Keratinocyte (primary cell): ENCODE results near the gene INSRR. TPM values are rescaled to one million over a fixed set of nuclear protein-coding genes. Genes with fewer than 3 reads are reported as not detected.
A peak's percentile ranks its signal among the peaks of the same experiment; 100 is the strongest.

Experiments used
- DNase-seq: peaks from one replicate; pipeline ENCODE4 v3.0.0-alpha.2; 2011; ENCODE audit warnings: low read depth, missing footprints, low spot score
- FAIRE-seq: peaks from 2 replicates; lab custom pipeline; 2011; peaks lifted over from hg19 to GRCh38; lab: Jason Lieb, UNC
- H2AFZ ChIP-seq: 2 replicates; pipeline ENCODE4 v1.6.0; 2012; ENCODE audit warnings: low read length, control low read depth, inconsistent platforms; ENCODE audit not compliant: control insufficient read depth
- H3K27ac ChIP-seq: 2 replicates; pipeline ENCODE4 v1.5.1; 2011; ENCODE audit warnings: low read length; ENCODE audit not compliant: control insufficient read depth, insufficient read depth
- H3K27me3 ChIP-seq: 3 replicates; pipeline ENCODE4 v1.6.0; 2011; ENCODE audit warnings: low read length; ENCODE audit not compliant: control insufficient read depth, insufficient read depth; ENCODE audit errors: extremely low read depth
- H3K36me3 ChIP-seq, 2 experiments: 2 replicates in 1 of 2; 3 replicates in 1 of 2; pipeline ENCODE4 v1.5.1; 2011; ENCODE audit warnings: low read length in 2 of 2, mild to moderate bottlenecking in 1 of 2; ENCODE audit not compliant: control insufficient read depth in 2 of 2, insufficient read depth in 2 of 2; ENCODE audit errors: extremely low read depth in 1 of 2
- H3K4me1 ChIP-seq: 3 replicates; pipeline ENCODE4 v1.5.1; 2011; ENCODE audit warnings: low read length; ENCODE audit not compliant: control insufficient read depth, insufficient read depth; ENCODE audit errors: extremely low read depth
- H3K4me2 ChIP-seq: 3 replicates; pipeline ENCODE4 v1.6.0; 2011; ENCODE audit warnings: low read depth, low read length; ENCODE audit not compliant: control insufficient read depth, insufficient read depth; ENCODE audit errors: extremely low read depth
- H3K4me3 ChIP-seq, 3 experiments: fragments of 200-600 bp in 1 of 3; sonication (generic) in 1 of 3; 2 replicates in 2 of 3; 3 replicates in 1 of 3; pipeline ENCODE4 v1.5.1; 2011 to 2016; ENCODE audit warnings: low read length in 3 of 3, mild to moderate bottlenecking in 3 of 3, control low read depth in 2 of 3, inconsistent platforms in 1 of 3, low read depth in 1 of 3, mixed read lengths in 1 of 3, mixed run types in 1 of 3, moderate library complexity in 1 of 3; ENCODE audit not compliant: control insufficient read depth in 2 of 3, insufficient read depth in 2 of 3; ENCODE audit errors: extremely low read depth in 1 of 3
- H3K79me2 ChIP-seq: 2 replicates; pipeline ENCODE4 v1.6.0; 2012; ENCODE audit warnings: low read length; ENCODE audit not compliant: control insufficient read depth, insufficient read depth
- H3K9ac ChIP-seq: 3 replicates; pipeline ENCODE4 v1.6.0; 2011; ENCODE audit warnings: low read length; ENCODE audit not compliant: control insufficient read depth, insufficient read depth; ENCODE audit errors: extremely low read depth
- H3K9me1 ChIP-seq: 3 replicates; pipeline ENCODE4 v1.6.0; 2011; ENCODE audit warnings: low read length; ENCODE audit not compliant: control insufficient read depth, insufficient read depth; ENCODE audit errors: extremely low read depth
- H3K9me3 ChIP-seq: 2 replicates; pipeline ENCODE4 v1.5.1; 2012; ENCODE audit warnings: low read depth, low read length; ENCODE audit not compliant: control insufficient read depth
- H4K20me1 ChIP-seq: 3 replicates; pipeline ENCODE4 v1.6.0; 2011; ENCODE audit warnings: low read length; ENCODE audit not compliant: control insufficient read depth, insufficient read depth; ENCODE audit errors: extremely low read depth
- CTCF ChIP-seq, 3 experiments: IDR thresholded peaks in 1 of 3; conservative IDR thresholded peaks in 1 of 3; optimal IDR thresholded peaks in 1 of 3; 2 replicates in 2 of 3; 3 replicates in 1 of 3; pipeline versions ENCODE3 to v1.5.1; 2011; ENCODE audit warnings: low read length in 3 of 3, mild to moderate bottlenecking in 3 of 3, moderate library complexity in 2 of 3, control low read depth in 1 of 3, inconsistent platforms in 1 of 3; ENCODE audit not compliant: insufficient read depth in 2 of 3; ENCODE audit errors: extremely low read depth in 1 of 3
- EZH2 ChIP-seq: IDR thresholded peaks from one replicate; pipeline ENCODE4 v1.6.1; 2012; ENCODE audit warnings: inconsistent platforms, mild to moderate bottlenecking, low read length, moderate library complexity
- dilution Hi-C: fragments of 300-500 bp; cut with MboI; formaldehyde crosslinking; loops from one replicate; pipeline ENCODE4 v1.7.0; 2020; ENCODE audit warnings: low sequenced_read_pairs; ENCODE audit not compliant: extremely low pct_ligation_motif_present
- polyA minus RNA-seq, 3 experiments: library from RNA; depleted of rRNA, polyadenylated mRNA; stranded (reverse); fragments of >200 nt; gene quantifications; 1 replicate in 1 of 3; 2 replicates in 1 of 3; 3 replicates in 1 of 3; pipeline ENCODE4 v1.2.3, GENCODE V29; 2011
- polyA plus RNA-seq, 5 experiments: library from polyadenylated mRNA; depleted of rRNA in 3 of 5; stranded (reverse) in 3 of 5; stranded (forward) in 1 of 5; unstranded in 1 of 5; fragments of >200 nt; gene quantifications; 1 replicate in 1 of 5; 2 replicates in 3 of 5; 3 replicates in 1 of 5; pipeline versions ENCODE4 v1.2.1 to v1.2.3, GENCODE V29; 2011 to 2012; ENCODE audit warnings: missing spikeins in 2 of 5, low read depth in 1 of 5, low replicate concordance in 1 of 5

Gene INSRR
- polyA plus RNA-seq: not detected in 3 replicates
- not detected for polyA plus RNA-seq (2011; ENCODE audit: low read depth)
- not detected in 2 replicates for polyA plus RNA-seq (2011; cell fraction: cytosol; rRNA removed)
- not detected in 2 replicates for polyA plus RNA-seq (2011; cell fraction: nucleus; rRNA removed)
- not detected in 2 replicates for polyA plus RNA-seq (2012; ENCODE audit: low replicate concordance)
- not detected in 3 replicates for polyA minus RNA-seq
- not detected for polyA minus RNA-seq (2011; cell fraction: cytosol; rRNA and poly(A)+ RNA removed)
- not detected in 2 replicates for polyA minus RNA-seq (2011; cell fraction: nucleus; rRNA and poly(A)+ RNA removed)

DNA sequence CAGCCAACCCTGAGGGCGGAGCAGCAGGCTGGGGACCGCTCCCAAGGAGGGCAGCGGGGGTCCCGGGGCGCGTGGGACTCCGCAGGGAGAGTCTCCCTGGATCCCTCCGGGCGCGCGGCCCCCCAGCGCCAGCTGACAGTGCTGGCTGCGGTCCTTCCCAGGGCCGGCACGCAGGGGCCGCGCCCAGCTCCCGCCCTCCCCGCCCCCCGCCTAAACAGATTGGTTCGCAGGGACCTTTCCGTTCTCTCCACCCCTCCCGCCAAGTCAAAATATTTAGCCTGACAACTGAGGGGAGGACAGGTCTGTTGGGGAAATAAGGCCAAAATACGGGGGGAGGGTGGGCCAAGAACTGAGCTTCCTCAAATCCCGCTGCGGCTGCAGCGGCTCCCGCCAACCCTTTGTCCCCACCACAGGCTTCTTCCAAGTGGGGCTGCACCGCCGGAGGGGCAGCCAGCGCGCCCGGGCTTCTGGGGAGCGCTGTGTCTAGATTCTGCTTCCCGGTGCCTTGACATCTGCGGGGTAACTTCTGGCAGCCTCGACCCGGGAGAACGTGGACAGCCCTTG, at the start of gene INSRR:
Gene INSRR, minus strand, starts transcription at position 159 of the 564 bp plus-strand sequence. CDS start 496 bp downstream, outside the sequence.
- H3K9me3 ChIP-seq: no peaks in the 10 kb centered on the region
- no peaks in the 10 kb centered on the region for H3K9me1 ChIP-seq
- peaks cover 4% of the 10 kb centered on the region for H4K20me1 ChIP-seq
- dilution Hi-C loops: no loop called here
- no peaks in the 10 kb centered on the region for H3K79me2 ChIP-seq
- peaks cover 77% of the 10 kb centered on the region for H3K27me3 ChIP-seq
- H3K4me3 ChIP-seq: peak within 1 kb of the TSS; percentile 4 to 43 (median 38)
- H3K4me1 ChIP-seq: peaks cover 12% of the 10 kb centered on the region
- H2AFZ ChIP-seq: peak within 1 kb of the TSS; percentile 8
- no peak for FAIRE-seq
- DNase-seq: no peak
- peak within 1 kb of the TSS; percentile 6 for H3K9ac ChIP-seq
- no peak within 1 kb of the TSS for H3K27ac ChIP-seq
- no peaks in the 10 kb centered on the region for H3K36me3 ChIP-seq
- TF ChIP-seq CTCF (optimal IDR thresholded peaks at IDR 0.05 in 1 of 3, IDR thresholded peaks at IDR 0.05 in 1 of 3, conservative IDR thresholded peaks at IDR 0.05 in 1 of 3; ENCODE audit: extremely low read depth in 1 of 3, insufficient read depth in 2 of 3, low read length in 3 of 3) (no peak), EZH2 (no peak)
- H3K4me2 ChIP-seq: peak within 1 kb of the TSS; percentile 65

DNA sequence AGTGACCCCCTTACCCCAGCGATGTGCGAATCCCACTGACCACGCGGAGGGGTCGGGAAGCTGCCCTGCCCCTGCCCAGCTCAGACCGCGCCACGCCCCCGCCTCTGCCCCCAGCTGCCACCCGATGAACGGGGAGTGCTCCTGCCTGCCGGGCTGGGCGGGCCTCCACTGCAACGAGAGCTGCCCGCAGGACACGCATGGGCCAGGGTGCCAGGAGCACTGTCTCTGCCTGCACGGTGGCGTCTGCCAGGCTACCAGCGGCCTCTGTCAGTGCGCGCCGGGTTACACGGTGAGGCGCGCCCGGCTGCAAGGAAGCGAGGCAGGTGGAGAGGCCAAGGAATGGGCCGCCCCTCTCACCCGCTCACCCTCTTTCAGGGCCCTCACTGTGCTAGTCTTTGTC, 49.6 kb upstream of the INSRR start:
- Histone ChIP-seq H2AFZ (no peak overlapping the region), H3K27me3 (no peaks in the 10 kb centered on the region), H3K4me3 (peak overlapping the region; percentile 0 to 61 (median 60)), H3K4me1 (peaks cover 17% of the 10 kb centered on the region), H3K79me2 (no peaks in the 10 kb centered on the region), H3K4me2 (peak overlapping the region; percentile 75), H3K36me3 (peaks cover 0 to 9% of the 10 kb centered on the region in 2 experiments), H3K27ac (no peak overlapping the region), H3K9me3 (no peaks in the 10 kb centered on the region), H3K9ac (no peak overlapping the region), H4K20me1 (no peaks in the 10 kb centered on the region), H3K9me1 (no peaks in the 10 kb centered on the region)
- dilution Hi-C loops: no loop called here
- no peak for FAIRE-seq
- TF ChIP-seq EZH2 (no peak), CTCF (optimal IDR thresholded peaks at IDR 0.05 in 1 of 3, IDR thresholded peaks at IDR 0.05 in 1 of 3, conservative IDR thresholded peaks at IDR 0.05 in 1 of 3; ENCODE audit: extremely low read depth in 1 of 3, insufficient read depth in 2 of 3, low read length in 3 of 3) (no peak)
- no peak for DNase-seq
